MCF 10A (cell line): ENCODE results near the gene OR13C4. TPM values are rescaled to one million over a fixed set of nuclear protein-coding genes. Genes with fewer than 3 reads are reported as not detected.
A peak's percentile ranks its signal among the peaks of the same experiment; 100 is the strongest.

ENCODE experiments used
- BruUV-seq: library from RNA; stranded (reverse); fragments of 400-500 nt; replicated peaks from 2 replicates; lab custom pipeline; 2021; lab: Mats Ljungman, UMichigan
- CTCF ChIA-PET: fragments of 300-600 bp; sonication (Branson Sonifier 250); formaldehyde crosslinking; extraction: SDS; loops from one replicate; lab custom pipeline; 2021; ENCODE audit warnings: antibody characterized with exemption, inconsistent platforms; lab: Yijun Ruan, JAX
- POLR2A ChIA-PET: fragments of 300-600, 350-650 bp; sonication (Branson Sonifier 250); formaldehyde crosslinking; extraction: SDS; loops from one replicate; lab custom pipeline; 2020; ENCODE audit warnings: antibody characterized with exemption, inconsistent platforms; lab: Yijun Ruan, JAX
- DNase-seq: peaks from one replicate; pipeline ENCODE4 v3.0.0-alpha.2; 2018; ENCODE audit not compliant: unreplicated experiment
- H3K27ac Mint-ChIP-seq: one replicate; pipeline ENCODE4 v1.8.0; 2022; ENCODE audit warnings: mild to moderate bottlenecking, low read depth, mixed read lengths; ENCODE audit not compliant: unreplicated experiment
- H3K27me3 Mint-ChIP-seq: one replicate; pipeline ENCODE4 v1.8.0; 2022; ENCODE audit warnings: mixed read lengths; ENCODE audit not compliant: insufficient read depth, unreplicated experiment
- H3K36me3 Mint-ChIP-seq: one replicate; pipeline ENCODE4 v1.8.0; 2022; ENCODE audit warnings: mild to moderate bottlenecking, moderate library complexity, mixed read lengths; ENCODE audit not compliant: insufficient read depth, unreplicated experiment
- H3K4me1 Mint-ChIP-seq: one replicate; pipeline ENCODE4 v1.8.0; 2022; ENCODE audit warnings: mixed read lengths; ENCODE audit not compliant: insufficient read depth, unreplicated experiment
- H3K4me3 Mint-ChIP-seq: one replicate; pipeline ENCODE4 v1.8.0; 2022; ENCODE audit warnings: mild to moderate bottlenecking, moderate library complexity, mixed read lengths; ENCODE audit not compliant: unreplicated experiment
- H3K9me3 Mint-ChIP-seq: one replicate; pipeline ENCODE4 v1.8.0; 2022; ENCODE audit warnings: mixed read lengths; ENCODE audit not compliant: unreplicated experiment
- intact Hi-C: fragments of 100-400 bp; cut with micrococcal nuclease; formaldehyde crosslinking; loops from 2 replicates; pipeline ENCODE4 v1.14.1; 2022
- total RNA-seq: library from RNA; stranded (reverse); gene quantifications from 2 replicates; pipeline ENCODE4 v1.2.3, GENCODE V29; 2022
- TF ChIP-seq, protein P1 (sequence below): fragments of 200-600 bp; IDR thresholded peaks from one replicate; pipeline ENCODE4 v1.8.0; 2022; ENCODE audit warnings: antibody characterized with exemption, mild to moderate bottlenecking; ENCODE audit not compliant: unreplicated experiment

Gene OR13C4
- total RNA-seq, 1 experiment from 2014 or later, result not detected

DNA sequence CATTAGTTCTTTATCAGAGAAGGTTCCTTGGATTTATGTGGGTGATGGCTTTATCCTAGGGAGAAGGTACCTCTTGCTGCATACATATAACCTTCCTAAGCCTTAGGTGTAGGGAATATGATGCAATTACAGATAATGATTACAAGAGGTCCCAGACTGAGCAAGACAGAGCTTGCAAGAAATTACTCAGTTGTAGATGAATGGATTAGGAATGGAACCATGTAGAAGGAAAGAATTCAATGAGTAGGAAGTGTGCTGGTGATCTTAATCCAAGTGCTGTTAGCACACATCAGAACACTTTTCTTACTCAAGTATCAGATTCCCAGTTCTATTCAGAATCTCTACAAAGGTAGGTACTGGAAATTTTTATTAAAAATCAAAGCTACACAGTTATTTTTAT, 20.4 kb downstream of the OR13C4 start:
- H3K36me3 Mint-ChIP-seq, result no peaks in the 10 kb centered on the region
- peak; percentile 53 for DNase-seq
- no peaks in the 10 kb centered on the region for H3K27me3 Mint-ChIP-seq
- no peak overlapping the region for H3K4me3 Mint-ChIP-seq
- no TSS peak for BruUV-seq
- intact Hi-C loops, result no loop called here
- H3K4me1 Mint-ChIP-seq, result no peaks in the 10 kb centered on the region
- H3K9me3 Mint-ChIP-seq, result no peaks in the 10 kb centered on the region
- TF ChIP-seq, protein P1, sequence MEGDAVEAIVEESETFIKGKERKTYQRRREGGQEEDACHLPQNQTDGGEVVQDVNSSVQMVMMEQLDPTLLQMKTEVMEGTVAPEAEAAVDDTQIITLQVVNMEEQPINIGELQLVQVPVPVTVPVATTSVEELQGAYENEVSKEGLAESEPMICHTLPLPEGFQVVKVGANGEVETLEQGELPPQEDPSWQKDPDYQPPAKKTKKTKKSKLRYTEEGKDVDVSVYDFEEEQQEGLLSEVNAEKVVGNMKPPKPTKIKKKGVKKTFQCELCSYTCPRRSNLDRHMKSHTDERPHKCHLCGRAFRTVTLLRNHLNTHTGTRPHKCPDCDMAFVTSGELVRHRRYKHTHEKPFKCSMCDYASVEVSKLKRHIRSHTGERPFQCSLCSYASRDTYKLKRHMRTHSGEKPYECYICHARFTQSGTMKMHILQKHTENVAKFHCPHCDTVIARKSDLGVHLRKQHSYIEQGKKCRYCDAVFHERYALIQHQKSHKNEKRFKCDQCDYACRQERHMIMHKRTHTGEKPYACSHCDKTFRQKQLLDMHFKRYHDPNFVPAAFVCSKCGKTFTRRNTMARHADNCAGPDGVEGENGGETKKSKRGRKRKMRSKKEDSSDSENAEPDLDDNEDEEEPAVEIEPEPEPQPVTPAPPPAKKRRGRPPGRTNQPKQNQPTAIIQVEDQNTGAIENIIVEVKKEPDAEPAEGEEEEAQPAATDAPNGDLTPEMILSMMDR, result no peak
- POLR2A ChIA-PET, result interaction anchor here (0.7 to 1.0 kb wide), 2 partner anchors 9 to 257 kb away, joined by 3 read pairs; no protein-coding TSS in a partner anchor
- no peak overlapping the region for H3K27ac Mint-ChIP-seq
- CTCF ChIA-PET, result interaction anchor here (1.0 kb wide), 2 partner anchors 11 to 239 kb away, joined by 3 read pairs; no protein-coding TSS in a partner anchor

DNA sequence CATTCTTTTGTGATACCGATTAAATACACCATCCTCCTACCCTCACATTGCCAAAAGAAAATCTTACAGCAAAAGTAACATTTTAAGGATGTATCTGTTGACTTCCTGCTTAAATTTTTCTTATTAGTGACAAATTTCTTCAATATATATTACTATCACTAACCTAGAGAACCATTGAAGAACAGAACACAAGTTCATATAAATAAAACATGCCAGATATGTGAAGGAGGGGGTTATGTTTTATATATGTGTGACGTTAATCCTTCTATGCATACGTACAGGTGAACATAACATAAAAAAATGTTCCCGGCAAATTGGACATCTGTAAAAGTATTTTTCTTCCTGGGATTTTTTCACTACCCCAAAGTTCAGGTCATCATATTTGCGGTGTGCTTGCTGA, 23.0 kb downstream of the OR13C4 start, which contains the start of gene OR13F1:
Gene OR13F1, plus strand, starts transcription at position 301 of the 400 bp plus-strand sequence. Its CDS starts 0 bp downstream, at position 301.
- no peaks in the 10 kb centered on the region for H3K36me3 Mint-ChIP-seq
- TF ChIP-seq, protein P1, result no peak
- H3K9me3 Mint-ChIP-seq, result no peaks in the 10 kb centered on the region
- H3K27ac Mint-ChIP-seq, result no peak within 1 kb of the TSS
- H3K4me3 Mint-ChIP-seq, result no peak within 1 kb of the TSS
- no TSS peak for BruUV-seq
- DNase-seq, result no peak
- no peaks in the 10 kb centered on the region for H3K4me1 Mint-ChIP-seq
- no peaks in the 10 kb centered on the region for H3K27me3 Mint-ChIP-seq
- ChIA-PET POLR2A (no interaction called here), CTCF (no interaction called here)
- intact Hi-C loops, result no loop called here

DNA sequence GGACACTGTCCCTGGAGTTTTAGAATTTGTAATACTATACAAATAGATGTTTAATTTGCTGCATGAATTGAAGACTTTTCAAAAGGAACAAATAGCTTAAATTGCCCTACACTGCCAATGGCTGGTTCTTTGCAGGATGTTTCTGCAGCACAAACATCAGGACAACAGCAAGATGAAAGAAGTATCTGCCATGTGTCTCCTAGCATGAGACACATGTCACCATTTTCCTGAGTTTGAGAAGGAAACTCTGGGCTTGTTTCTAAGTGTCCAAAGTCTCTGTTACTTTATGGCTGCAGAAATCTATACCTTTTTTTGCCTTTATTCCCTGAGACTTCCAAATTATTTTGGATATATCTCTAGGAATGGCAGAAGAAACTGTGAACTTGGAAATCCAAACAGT, 23.6 kb downstream of the OR13C4 start:
- intact Hi-C loops, result no loop called here
- POLR2A ChIA-PET, result no interaction called here

DNA sequence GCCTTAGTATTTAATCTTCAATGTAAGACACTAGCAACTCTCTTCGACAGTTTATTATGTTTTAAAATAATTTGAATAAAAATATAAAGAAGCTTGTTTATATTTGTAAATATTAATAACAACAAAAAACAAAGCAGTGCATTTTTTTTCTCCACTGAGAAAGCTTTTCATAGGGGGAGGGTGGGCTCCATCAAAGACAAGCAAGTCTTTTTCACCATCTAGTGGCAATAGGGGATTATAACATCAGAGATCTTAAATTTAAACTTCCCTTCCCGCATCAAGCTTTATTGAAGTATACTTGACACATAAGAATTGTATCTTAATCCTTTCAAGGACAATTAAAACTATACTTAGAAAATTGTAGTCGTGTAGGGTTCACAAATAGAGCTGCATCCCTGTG, 32.2 kb downstream of the OR13C4 start:
- no peaks in the 10 kb centered on the region for H3K9me3 Mint-ChIP-seq
- TF ChIP-seq, protein P1, result peak; percentile 42
- intact Hi-C loops, result loop anchor here (2.0 kb wide), 1 partner anchor 318 kb away; no protein-coding TSS in a partner anchor
- H3K27me3 Mint-ChIP-seq, result no peaks in the 10 kb centered on the region
- DNase-seq, result peak; percentile 6
- H3K27ac Mint-ChIP-seq, result no peak overlapping the region
- no TSS peak for BruUV-seq
- no peaks in the 10 kb centered on the region for H3K4me1 Mint-ChIP-seq
- POLR2A ChIA-PET, result no interaction called here
- CTCF ChIA-PET, result interaction anchor here (0.6 to 3.6 kb wide), 22 partner anchors 9 to 380 kb away, joined by 3 to 26 read pairs (median 4); no protein-coding TSS in a partner anchor
- no peaks in the 10 kb centered on the region for H3K36me3 Mint-ChIP-seq
- H3K4me3 Mint-ChIP-seq, result no peak overlapping the region

More for the DNA sequence above, 23.6 kb downstream of the OR13C4 start:
- TF ChIP-seq, protein P1, result no peak
- Mint-ChIP-seq H3K4me1 (no peaks in the 10 kb centered on the region), H3K27me3 (no peaks in the 10 kb centered on the region), H3K27ac (no peak overlapping the region), H3K4me3 (no peak overlapping the region), H3K9me3 (no peaks in the 10 kb centered on the region), H3K36me3 (no peaks in the 10 kb centered on the region)
- CTCF ChIA-PET, result interaction anchor here (0.6 kb wide), 1 partner anchor 240 kb away, joined by 3 read pairs; no protein-coding TSS in a partner anchor
- DNase-seq, result no peak
- BruUV-seq, result no TSS peak
